Upper lobe of right lung (tissue), 1 donor: Measurements from ENCODE around the gene HIF3A. TPM values are rescaled to one million over a fixed set of nuclear protein-coding genes. Genes with fewer than 3 reads are reported as not detected.
A peak's percentile ranks its signal among the peaks of the same experiment; 100 is the strongest.
"Not testable (repeated sequence)": the region's sequence is repeated elsewhere in the genome, so short reads cannot be mapped to it uniquely, and the experiment has no call there.

Source experiments
- ATAC-seq: fragments of 200-7000 bp; cut with Tn5 transposase; one replicate; pipeline ENCODE4 v1.9.1; 2020; ENCODE audit warnings: mild to moderate bottlenecking, moderate library complexity
- DNase-seq: peaks from one replicate; pipeline ENCODE4 v3.0.0-alpha.2; 2020
- H3K27ac ChIP-seq: fragments of 200-600 bp; one replicate; pipeline ENCODE4 v1.8.0; 2022
- H3K27me3 ChIP-seq: fragments of 200-600 bp; one replicate; pipeline ENCODE4 v1.8.0; 2022; ENCODE audit warnings: mild to moderate bottlenecking
- H3K36me3 ChIP-seq: fragments of 200-600 bp; one replicate; pipeline ENCODE4 v1.8.0; 2022
- H3K4me1 ChIP-seq: fragments of 200-600 bp; one replicate; pipeline ENCODE4 v1.8.0; 2022
- H3K4me3 ChIP-seq: fragments of 200-600 bp; one replicate; pipeline ENCODE4 v1.8.0; 2022; ENCODE audit warnings: mild to moderate bottlenecking
- H3K9me3 ChIP-seq: fragments of 200-600 bp; one replicate; pipeline ENCODE4 v1.8.0; 2022
- intact Hi-C: fragments of 100-400 bp; cut with DNase I; formaldehyde crosslinking; loops from one replicate; pipeline ENCODE4 v1.11.0; 2022
- total RNA-seq: library from RNA; stranded (reverse); fragmentation: NEBNext Ultra II Directional; extraction: Animal tissue kit (Norgen Biotek cat#: 25700); gene quantifications from one replicate; pipeline ENCODE4 v1.2.1, GENCODE V29; 2021
- TF ChIP-seq, protein P1 (sequence below): fragments of 200-600 bp; IDR thresholded peaks from one replicate; pipeline ENCODE4 v1.8.0; 2022; ENCODE audit warnings: antibody characterized with exemption
- donor health status: DM: no; HTN: yes; CAD: no; lungs with severe emphysema.

HIF3A gene
- total RNA-seq, 1 donor from 2014 or later, result 63.1 TPM

- H3K4me3 ChIP-seq, result no peak overlapping the region
- H3K27me3 ChIP-seq, result no peaks in the 10 kb centered on the region
- DNase-seq, result peak; percentile 38
- intact Hi-C loops, result no loop called here
- peaks cover 22% of the 10 kb centered on the region for H3K4me1 ChIP-seq
- TF ChIP-seq, protein P1, sequence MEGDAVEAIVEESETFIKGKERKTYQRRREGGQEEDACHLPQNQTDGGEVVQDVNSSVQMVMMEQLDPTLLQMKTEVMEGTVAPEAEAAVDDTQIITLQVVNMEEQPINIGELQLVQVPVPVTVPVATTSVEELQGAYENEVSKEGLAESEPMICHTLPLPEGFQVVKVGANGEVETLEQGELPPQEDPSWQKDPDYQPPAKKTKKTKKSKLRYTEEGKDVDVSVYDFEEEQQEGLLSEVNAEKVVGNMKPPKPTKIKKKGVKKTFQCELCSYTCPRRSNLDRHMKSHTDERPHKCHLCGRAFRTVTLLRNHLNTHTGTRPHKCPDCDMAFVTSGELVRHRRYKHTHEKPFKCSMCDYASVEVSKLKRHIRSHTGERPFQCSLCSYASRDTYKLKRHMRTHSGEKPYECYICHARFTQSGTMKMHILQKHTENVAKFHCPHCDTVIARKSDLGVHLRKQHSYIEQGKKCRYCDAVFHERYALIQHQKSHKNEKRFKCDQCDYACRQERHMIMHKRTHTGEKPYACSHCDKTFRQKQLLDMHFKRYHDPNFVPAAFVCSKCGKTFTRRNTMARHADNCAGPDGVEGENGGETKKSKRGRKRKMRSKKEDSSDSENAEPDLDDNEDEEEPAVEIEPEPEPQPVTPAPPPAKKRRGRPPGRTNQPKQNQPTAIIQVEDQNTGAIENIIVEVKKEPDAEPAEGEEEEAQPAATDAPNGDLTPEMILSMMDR, result no peak
- H3K27ac ChIP-seq, result no peak overlapping the region
- H3K36me3 ChIP-seq, result peaks cover 26% of the 10 kb centered on the region
- no peaks in the 10 kb centered on the region for H3K9me3 ChIP-seq
- no peak for ATAC-seq
These were observed 74.6 kb downstream of the HIF3A start for GRCh38 chr19:46371371-46371901.

GRCh38 chr19:46372901-46373490, 76.2 kb downstream of the HIF3A start:
- Histone ChIP-seq H3K9me3 (no peaks in the 10 kb centered on the region), H3K4me3 (no peak overlapping the region), H3K27me3 (no peaks in the 10 kb centered on the region), H3K36me3 (peaks cover 34% of the 10 kb centered on the region), H3K27ac (peak overlapping the region; percentile 70), H3K4me1 (peaks cover 22% of the 10 kb centered on the region)
- DNase-seq (peak; percentile 60), ATAC-seq (no peak)
- intact Hi-C loops, result no loop called here
- TF ChIP-seq, protein P1, result peak; percentile 14

- ATAC-seq, result peak; percentile 88
- peak; percentile 96 for DNase-seq
- H3K4me3 ChIP-seq, result no peak overlapping the region
- intact Hi-C loops, result no loop called here
- H3K27ac ChIP-seq, result peak overlapping the region; percentile 70
- peaks cover 22% of the 10 kb centered on the region for H3K4me1 ChIP-seq
- TF ChIP-seq, protein P1, result no peak
- no peaks in the 10 kb centered on the region for H3K9me3 ChIP-seq
- H3K36me3 ChIP-seq, result peaks cover 35% of the 10 kb centered on the region
- H3K27me3 ChIP-seq, result no peaks in the 10 kb centered on the region
These were observed 76.9 kb downstream of the HIF3A start for GRCh38 chr19:46373491-46374359.

GRCh38 chr19:46374536-46375475, 78.0 kb downstream of the HIF3A start:
- peak overlapping the region; percentile 42 for H3K27ac ChIP-seq
- peaks cover 41% of the 10 kb centered on the region for H3K36me3 ChIP-seq
- TF ChIP-seq, protein P1, result no peak
- DNase-seq (peak; percentile 46), ATAC-seq (no peak)
- intact Hi-C loops, result no loop called here
- H3K9me3 ChIP-seq, result no peaks in the 10 kb centered on the region
- H3K27me3 ChIP-seq, result no peaks in the 10 kb centered on the region
- no peak overlapping the region for H3K4me3 ChIP-seq
- peaks cover 22% of the 10 kb centered on the region for H3K4me1 ChIP-seq

- intact Hi-C loops, H3K27me3 ChIP-seq, H3K4me3 ChIP-seq, H3K27ac ChIP-seq, H3K9me3 ChIP-seq, ATAC-seq: not testable (repeated sequence)
- Histone ChIP-seq H3K36me3 (peaks cover 41% of the 10 kb centered on the region), H3K4me1 (peaks cover 22% of the 10 kb centered on the region)
- DNase-seq, result peak; percentile 42
These were observed 78.7 kb downstream of the HIF3A start for GRCh38 chr19:46375476-46376067.
